GM21515 (cell line): ENCODE measurements around the gene CFL2.
"Not testable (repeated sequence)": the region's sequence is repeated elsewhere in the genome, so short reads cannot be mapped to it uniquely, and the experiment has no call there.

ENCODE experiments used
- ATAC-seq: cut with Tn5 transposase; IDR thresholded peaks from one replicate; pipeline ENCODE4 v1.9.1; 2021; ENCODE audit not compliant: unreplicated experiment

Gene CFL2

DNA sequence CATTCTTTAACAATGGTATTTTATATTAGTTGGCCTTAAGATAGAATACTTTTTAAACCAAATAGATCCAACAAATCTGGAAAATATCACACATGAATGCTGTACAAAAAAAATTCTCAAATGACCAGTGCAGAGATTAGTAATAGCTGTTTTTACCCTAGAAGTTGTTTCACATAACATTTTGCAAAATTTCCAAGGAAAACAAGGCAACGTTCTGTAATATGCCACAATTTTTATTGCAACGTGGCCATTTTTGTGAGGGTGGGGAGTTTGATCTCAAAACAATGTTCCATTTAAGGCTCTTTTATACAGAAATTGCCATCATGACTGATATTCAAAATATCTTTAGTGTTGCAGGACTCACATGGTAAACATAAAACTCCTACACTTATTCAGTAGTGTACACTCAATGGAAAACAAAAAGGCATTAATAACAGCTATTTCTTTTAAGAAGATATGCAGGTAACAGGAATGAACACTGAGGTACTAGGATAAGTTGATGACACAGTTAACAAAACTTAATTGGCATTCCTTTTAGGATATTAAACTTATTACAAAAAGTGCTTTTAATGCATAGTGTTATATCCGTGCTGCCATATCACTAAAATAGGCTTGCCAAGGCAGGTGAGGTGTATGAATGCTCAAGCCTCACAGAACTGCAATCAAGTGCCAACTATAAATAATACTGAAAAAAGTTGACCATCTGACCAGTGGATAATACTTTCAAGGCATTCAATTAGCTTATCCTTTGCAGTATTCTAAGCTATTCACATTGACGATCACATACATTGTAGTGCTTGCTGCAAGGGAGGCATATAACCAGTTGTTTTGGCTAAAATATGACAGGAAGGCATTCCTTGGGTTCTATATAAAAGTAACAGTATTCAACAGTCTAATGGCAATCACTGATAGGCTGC, 2.3 kb downstream of the CFL2 start:
- ATAC-seq, result no peak

- ATAC-seq, result no peak
These were observed 3.2 kb downstream of the CFL2 start for GRCh38 chr14:34711169-34711568.

DNA sequence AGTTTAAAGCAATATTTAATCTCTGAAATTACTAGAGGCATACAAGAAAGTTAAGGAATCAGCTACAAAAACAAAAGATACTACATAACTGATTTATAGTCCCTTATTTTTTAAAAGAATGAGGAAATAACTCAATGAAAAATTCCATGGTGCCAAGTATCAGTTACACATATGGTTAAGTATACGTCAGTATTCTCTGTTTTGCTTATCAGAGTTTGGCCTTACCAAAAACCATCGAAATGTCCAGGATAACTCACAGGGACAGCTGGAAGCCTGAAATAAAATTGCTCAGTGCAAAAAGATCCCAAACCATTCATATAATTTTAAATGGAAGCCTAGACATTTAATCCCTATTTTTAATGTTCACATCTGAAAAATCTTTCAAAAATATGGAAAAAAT, 3.6 kb downstream of the CFL2 start:
- no peak for ATAC-seq

- ATAC-seq, result no peak
These were observed 4.4 kb downstream of the CFL2 start for GRCh38 chr14:34710006-34710405.

DNA sequence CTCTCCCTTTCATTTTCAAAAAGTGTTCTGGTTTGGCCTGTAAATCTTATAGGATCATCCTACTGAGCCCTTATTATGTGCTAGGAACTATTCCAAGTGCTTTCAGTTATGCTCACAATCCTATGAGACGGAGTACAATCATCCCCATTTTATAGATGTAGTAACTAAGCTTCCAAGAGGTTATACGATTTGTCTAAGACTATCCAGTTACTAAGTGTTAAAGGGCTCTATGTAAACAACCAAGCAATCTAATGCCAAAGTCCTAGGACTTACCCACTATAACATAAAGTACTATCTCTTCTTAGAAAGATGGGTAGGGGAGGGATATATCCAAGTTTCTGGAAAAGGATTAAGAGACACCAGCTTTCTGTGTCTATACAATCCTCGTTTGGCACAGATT, 6.7 kb downstream of the CFL2 start:
- no peak for ATAC-seq

GRCh38 chr14:34701808-34702207, 12.6 kb downstream of the CFL2 start:
- no peak for ATAC-seq

GRCh38 chr14:34700622-34701130, 13.7 kb downstream of the CFL2 start:
- no peak for ATAC-seq

DNA sequence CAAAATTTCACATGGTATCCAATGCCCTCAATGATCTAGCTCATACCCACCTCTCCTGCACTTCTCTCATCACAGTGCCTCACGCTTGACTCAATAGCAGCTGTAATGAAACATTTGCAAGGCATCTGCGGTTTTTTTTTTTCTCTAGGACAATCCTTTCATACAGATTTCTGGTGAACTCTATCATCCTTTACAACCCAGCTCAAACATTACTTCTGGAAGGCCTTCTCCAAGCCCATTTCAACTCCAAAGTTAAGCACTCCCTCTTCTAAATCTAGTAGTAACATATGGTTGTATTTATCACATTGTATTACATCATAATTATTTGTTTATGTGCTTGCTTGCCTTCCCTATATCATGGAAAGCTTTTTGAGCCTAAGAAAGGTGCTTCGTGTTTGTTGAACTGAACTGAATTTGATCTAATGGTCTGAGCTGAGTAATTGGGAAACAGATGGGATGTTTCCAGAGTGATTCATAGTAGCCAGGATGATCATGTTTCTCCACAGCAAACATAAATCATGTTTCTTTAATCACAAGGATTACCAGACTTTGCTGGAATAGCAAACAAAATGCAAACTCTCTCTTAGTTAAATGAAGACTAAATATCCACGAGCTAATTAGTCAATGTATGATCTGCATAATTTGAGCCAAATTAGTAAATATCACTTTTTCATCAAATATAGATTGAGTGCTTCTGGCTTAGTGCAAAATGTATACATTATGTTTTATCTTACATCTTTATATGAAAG, 14.3 kb downstream of the CFL2 start:
- no peak for ATAC-seq

DNA sequence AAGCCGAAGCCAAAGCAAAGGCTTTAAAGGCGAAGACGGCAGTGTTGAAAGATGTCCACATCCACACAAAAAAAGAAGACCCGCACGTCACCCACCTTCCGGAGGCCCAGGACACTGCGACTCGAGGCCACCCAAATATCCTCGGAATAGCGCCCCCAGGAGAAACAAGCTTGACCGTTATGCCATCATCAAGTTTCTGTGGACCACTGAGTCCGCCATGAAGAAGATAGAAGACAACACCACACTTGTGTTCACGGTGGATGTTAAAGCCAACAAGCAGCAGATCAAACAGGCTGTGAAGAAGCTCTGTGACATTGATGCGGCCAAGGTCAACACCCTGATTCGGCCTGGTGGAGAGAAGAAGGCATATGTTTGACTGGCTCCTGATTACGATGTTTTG, 20.2 kb downstream of the CFL2 start:
- ATAC-seq, result not testable (repeated sequence)

GRCh38 chr14:34693228-34693939, 21.0 kb downstream of the CFL2 start:
- no peak for ATAC-seq

- no peak for ATAC-seq
These were observed 21.5 kb downstream of the CFL2 start for GRCh38 chr14:34692898-34693227.

DNA sequence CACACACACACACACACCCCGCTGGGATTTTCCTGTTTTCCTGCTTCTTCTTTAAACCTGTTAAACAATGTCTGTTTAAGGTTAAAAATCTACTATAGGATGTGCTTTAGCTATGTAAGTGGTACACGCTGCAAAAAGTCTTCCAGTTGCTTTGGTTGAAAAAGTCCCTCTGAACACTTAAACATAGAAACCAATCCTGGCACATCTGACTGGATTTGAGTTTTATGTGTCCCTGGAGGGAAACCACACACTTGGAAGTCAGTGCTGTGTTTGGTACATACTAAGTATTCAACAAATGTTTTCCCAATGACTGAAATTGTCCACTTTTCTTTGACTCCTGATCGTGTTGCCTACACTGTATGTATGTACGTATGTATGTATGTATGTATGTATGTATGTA, 22.0 kb downstream of the CFL2 start:
- no peak for ATAC-seq

DNA sequence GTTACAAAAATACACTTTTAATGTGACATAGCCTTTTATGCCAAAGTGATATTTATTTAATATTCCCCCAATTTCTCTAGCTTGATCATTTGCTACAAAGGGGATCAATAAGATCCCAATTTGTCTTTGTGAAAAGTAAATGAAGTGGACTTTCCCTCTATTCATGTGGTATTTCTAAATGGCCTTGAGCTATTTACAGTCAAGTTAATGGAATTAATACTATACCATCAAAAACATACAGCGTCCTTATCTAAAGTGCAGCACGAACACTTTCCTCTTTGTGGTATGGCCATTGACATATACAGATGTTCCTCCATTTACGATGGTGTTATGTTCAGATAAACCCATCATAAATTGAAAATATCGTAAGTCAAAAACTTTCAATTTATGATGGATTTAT, 23.2 kb downstream of the CFL2 start:
- ATAC-seq, result no peak

- ATAC-seq, result no peak
These were observed 25.8 kb downstream of the CFL2 start for GRCh38 chr14:34688470-34689206.

DNA sequence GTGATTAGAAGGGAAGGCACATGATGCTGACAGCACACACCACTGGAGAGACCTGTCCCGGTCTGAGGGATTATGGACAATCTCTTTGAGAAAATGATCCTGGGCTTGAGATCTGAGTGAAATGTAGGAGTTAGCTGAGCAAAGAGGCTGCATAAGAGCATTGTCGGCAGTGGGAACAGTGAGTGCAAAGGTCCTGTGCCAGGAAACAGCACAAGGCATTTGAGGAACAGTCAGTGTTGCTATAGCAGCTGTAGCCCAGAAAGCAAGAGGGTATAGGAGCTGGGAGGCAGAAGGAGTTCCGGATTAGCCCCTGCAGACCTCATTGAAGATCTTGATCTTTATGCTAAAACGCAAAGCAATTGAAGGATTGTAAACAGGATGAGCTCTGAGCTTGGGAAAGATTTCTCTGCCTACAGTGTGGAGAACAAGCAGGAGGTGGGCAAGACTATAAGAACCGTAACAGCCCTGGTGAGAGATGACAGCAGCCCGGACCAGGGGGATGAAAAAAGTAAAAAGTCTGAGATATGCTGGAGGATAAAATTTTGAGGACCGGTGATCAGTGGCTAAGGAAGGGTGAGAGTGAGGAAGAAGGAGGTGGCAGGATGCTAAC, 28.5 kb downstream of the CFL2 start:
- no peak for ATAC-seq

DNA sequence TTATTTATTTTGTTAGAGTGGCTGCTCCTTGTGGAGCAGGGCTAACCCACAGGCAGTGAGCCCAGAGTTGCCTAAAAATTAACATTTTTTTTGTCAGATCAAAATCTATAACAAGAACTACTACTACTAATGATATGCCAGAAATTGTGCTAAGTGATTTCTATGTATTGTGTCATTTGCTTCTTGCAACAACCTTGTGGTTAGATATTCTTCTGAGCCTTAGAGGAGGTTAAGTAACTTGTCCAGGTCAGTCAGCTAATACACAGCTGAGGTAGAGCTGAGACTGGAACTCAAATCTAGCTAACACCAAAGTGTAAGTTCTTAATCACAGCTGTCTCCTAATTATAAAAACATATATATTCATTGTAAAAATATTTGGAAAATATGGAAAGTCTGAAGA, 29.8 kb downstream of the CFL2 start:
- ATAC-seq, result no peak

GRCh38 chr14:34682787-34683321, 31.5 kb downstream of the CFL2 start:
- ATAC-seq, result no peak

- ATAC-seq, result no peak
These were observed 33.5 kb downstream of the CFL2 start for GRCh38 chr14:34680806-34681479.

- ATAC-seq, result no peak
These were observed 35.7 kb downstream of the CFL2 start for GRCh38 chr14:34678735-34679134.

DNA sequence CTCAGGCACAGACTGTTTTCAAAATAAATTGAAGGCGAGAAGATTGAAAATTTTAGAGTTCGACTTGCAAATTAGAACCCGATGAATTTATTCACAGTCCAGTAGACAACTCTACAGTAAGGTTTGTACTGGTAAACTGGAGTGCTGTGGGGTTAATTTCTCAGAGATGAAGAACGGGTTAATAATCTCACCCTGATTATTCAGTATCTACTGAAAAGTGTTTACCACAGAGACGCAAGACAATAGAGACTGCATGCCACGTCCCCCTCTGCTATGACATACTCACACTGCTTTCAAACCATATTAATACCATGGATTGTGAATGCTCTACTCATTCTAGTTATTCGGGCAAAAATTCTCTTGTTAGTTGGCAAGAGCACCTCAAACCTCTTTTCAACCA, 36.1 kb downstream of the CFL2 start:
- ATAC-seq, result no peak
